ENCODE results near the gene SMIM38.

The SMIM38 gene

GRCh38 chr11:69155302-69156234 is at the start of gene SMIM38:
TSS of gene SMIM38 (plus strand) at chr11:69155935. CDS start at chr11:69157847, 1,912 bp downstream.
- no peak within 1 kb of the TSS for H3K4me3 ChIP-seq (ENCODE audit: low read depth, low read length)
- no peak for DNase-seq (ENCODE audit: low read depth)
- TF ChIP-seq, protein P1, sequence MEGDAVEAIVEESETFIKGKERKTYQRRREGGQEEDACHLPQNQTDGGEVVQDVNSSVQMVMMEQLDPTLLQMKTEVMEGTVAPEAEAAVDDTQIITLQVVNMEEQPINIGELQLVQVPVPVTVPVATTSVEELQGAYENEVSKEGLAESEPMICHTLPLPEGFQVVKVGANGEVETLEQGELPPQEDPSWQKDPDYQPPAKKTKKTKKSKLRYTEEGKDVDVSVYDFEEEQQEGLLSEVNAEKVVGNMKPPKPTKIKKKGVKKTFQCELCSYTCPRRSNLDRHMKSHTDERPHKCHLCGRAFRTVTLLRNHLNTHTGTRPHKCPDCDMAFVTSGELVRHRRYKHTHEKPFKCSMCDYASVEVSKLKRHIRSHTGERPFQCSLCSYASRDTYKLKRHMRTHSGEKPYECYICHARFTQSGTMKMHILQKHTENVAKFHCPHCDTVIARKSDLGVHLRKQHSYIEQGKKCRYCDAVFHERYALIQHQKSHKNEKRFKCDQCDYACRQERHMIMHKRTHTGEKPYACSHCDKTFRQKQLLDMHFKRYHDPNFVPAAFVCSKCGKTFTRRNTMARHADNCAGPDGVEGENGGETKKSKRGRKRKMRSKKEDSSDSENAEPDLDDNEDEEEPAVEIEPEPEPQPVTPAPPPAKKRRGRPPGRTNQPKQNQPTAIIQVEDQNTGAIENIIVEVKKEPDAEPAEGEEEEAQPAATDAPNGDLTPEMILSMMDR (conservative IDR thresholded peaks at IDR 0.05; ENCODE audit: low read depth, low read length), result no peak

- no peak overlapping the region for H3K4me3 ChIP-seq (ENCODE audit: low read depth, low read length)
- TF ChIP-seq, protein P1 (conservative IDR thresholded peaks at IDR 0.05; ENCODE audit: low read depth, low read length), result no peak
- DNase-seq (ENCODE audit: low read depth), result no peak
Observed at GRCh38 chr11:69106031-69106811, 49.5 kb upstream of the SMIM38 start.

DNA sequence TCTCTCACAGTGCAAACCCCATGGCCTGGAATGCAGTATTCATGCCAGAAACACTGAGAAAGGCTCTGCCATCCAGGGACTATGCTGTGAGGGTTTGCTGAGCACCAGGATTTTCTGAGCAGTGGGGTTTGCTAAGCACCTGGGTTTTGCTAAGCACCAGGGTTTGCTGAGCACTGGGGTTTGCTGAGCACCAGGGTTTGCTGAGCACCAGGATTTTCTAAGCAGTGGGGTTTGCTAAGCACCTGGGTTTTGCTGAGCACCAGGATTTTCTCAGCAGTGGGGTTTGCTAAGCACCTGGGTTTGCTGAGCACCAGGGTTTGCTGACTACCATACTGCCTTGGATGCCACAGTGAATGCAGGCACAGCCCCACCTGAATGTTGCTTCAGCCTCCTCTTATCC is 48.3 kb upstream of the SMIM38 start:
- TF ChIP-seq, protein P1 (conservative IDR thresholded peaks at IDR 0.05; ENCODE audit: low read depth, low read length), result no peak
- DNase-seq (ENCODE audit: low read depth), result no peak
- H3K4me3 ChIP-seq (ENCODE audit: low read depth, low read length), result no peak overlapping the region

DNA sequence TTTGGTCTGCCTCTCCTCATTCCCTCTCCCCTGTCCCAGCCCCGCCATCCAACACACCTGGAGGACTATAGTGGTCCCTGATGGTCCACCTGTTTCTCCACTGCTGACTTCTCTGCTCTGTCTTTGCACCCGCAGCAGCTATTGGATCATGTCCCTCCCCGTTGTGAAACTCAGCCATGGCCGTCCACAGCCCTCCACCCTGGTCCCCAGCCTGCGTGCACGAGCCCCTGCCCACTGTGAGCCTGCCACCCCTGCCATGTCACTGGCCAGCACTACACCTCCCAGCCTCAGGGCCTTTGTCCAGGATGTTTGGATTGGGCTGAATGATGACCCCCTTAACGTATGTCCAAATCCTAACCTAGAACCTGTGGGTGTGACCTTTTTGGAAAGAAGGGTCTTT is 47.7 kb upstream of the SMIM38 start:
- H3K4me3 ChIP-seq (ENCODE audit: low read depth, low read length), result no peak overlapping the region
- no peak for DNase-seq (ENCODE audit: low read depth)
- TF ChIP-seq, protein P1 (conservative IDR thresholded peaks at IDR 0.05; ENCODE audit: low read depth, low read length), result no peak

DNA sequence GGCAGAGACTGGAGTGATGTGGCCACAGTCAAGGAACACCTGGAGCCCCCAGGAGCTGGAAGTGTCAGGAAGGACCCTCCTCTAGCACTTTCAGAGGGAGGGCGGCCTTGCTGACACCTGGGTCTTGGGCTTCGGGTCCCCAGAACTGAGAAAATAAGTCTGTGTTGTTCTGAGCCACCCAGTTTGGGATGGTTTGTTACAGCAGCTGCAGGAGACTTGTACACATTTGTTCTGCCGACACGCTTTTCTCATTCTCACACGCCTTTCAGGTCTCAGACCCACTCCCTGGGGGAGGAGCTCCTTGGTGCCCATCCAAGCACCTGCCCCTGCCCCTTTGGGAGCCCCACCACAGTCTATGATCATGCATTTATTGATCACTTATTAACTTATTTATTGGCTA is 47.2 kb upstream of the SMIM38 start:
- no peak for DNase-seq (ENCODE audit: low read depth)
- TF ChIP-seq, protein P1 (conservative IDR thresholded peaks at IDR 0.05; ENCODE audit: low read depth, low read length), result no peak
- H3K4me3 ChIP-seq (ENCODE audit: low read depth, low read length), result no peak overlapping the region

- TF ChIP-seq, protein P1 (conservative IDR thresholded peaks at IDR 0.05; ENCODE audit: low read depth, low read length), result no peak
- no peak for DNase-seq (ENCODE audit: low read depth)
Observed at GRCh38 chr11:69109101-69109500, 46.6 kb upstream of the SMIM38 start.

More at GRCh38 chr11:69109101-69109500, 46.6 kb upstream of the SMIM38 start:
- no peak overlapping the region for H3K4me3 ChIP-seq (ENCODE audit: low read depth, low read length)

All from choroid plexus epithelial cell (primary cell).